H1 (cell line): ENCODE measurements around the gene BRPF1. TPM values are rescaled to one million over a fixed set of nuclear protein-coding genes. Genes with fewer than 3 reads are reported as not detected.

Experiments
- CTCF ChIA-PET: fragments of 300-600 bp; sonication (Branson Sonifier 250); formaldehyde crosslinking; loops from one replicate; lab custom pipeline; 2021; ENCODE audit not compliant: partially characterized antibody; lab: Charles Lee
- POLR2A ChIA-PET: fragments of 300-600 bp; sonication (Branson Sonifier 250); formaldehyde crosslinking; loops from one replicate; lab custom pipeline; 2021; ENCODE audit warnings: inconsistent platforms; ENCODE audit not compliant: partially characterized antibody; lab: Charles Lee
- DNase-seq, 2 experiments: peaks; one replicate each; pipeline versions ENCODE4 v3.0.0 to v3.0.0-alpha.2; 2010 to 2022; ENCODE audit warnings: low spot score in 2 of 2, low read depth in 1 of 2, mixed read lengths in 1 of 2
- FAIRE-seq: peaks from 2 replicates; lab custom pipeline; 2011; peaks lifted over from hg19 to GRCh38; lab: Jason Lieb, UNC
- H2AFZ ChIP-seq: 2 replicates; pipeline ENCODE4 v1.8.1; 2012; ENCODE audit warnings: low read length, inconsistent platforms
- H2AK5ac ChIP-seq: 2 replicates; pipeline ENCODE4 v1.6.1; 2013; ENCODE audit warnings: low read depth, low read length
- H2BK120ac ChIP-seq: replicated peaks from 2 replicates; pipeline ENCODE3; 2013; ENCODE audit warnings: low read depth, low read length, inconsistent platforms
- H2BK12ac ChIP-seq: 2 replicates; pipeline ENCODE4 v1.6.1; 2013; ENCODE audit warnings: low read depth, low read length
- H2BK15ac ChIP-seq: 2 replicates; pipeline ENCODE4 v1.6.1; 2013; ENCODE audit warnings: low read length
- H2BK20ac ChIP-seq: 2 replicates; pipeline ENCODE4 v1.6.1; 2013; ENCODE audit warnings: low read length
- H2BK5ac ChIP-seq: 2 replicates; pipeline ENCODE4 v1.6.1; 2013; ENCODE audit warnings: low read depth, low read length
- H3K14ac ChIP-seq: 2 replicates; pipeline ENCODE4 v1.6.1; 2013; ENCODE audit warnings: inconsistent platforms; ENCODE audit not compliant: insufficient read length
- H3K18ac ChIP-seq: 2 replicates; pipeline ENCODE4 v1.6.1; 2013; ENCODE audit warnings: low read length; ENCODE audit errors: extremely low read depth
- H3K23ac ChIP-seq: 2 replicates; pipeline ENCODE4 v1.6.1; 2013; ENCODE audit warnings: inconsistent platforms; ENCODE audit not compliant: insufficient read length
- H3K23me2 ChIP-seq: 2 replicates; pipeline ENCODE4 v1.6.1; 2013; ENCODE audit warnings: low read depth, low read length
- H3K27ac ChIP-seq: 2 replicates; pipeline ENCODE4 v1.6.1; 2011; ENCODE audit warnings: low read depth, low read length, inconsistent platforms
- H3K27me3 ChIP-seq, 4 experiments: replicated peaks in 1 of 4; 1 replicate in 1 of 4; 2 replicates in 3 of 4; pipeline versions ENCODE4 v1.6.1 to v1.8.1; 2011 to 2013; ENCODE audit warnings: low read length in 3 of 4, mild to moderate bottlenecking in 3 of 4, inconsistent platforms in 2 of 4, mixed read lengths in 2 of 4, moderate library complexity in 1 of 4; ENCODE audit not compliant: control insufficient read depth in 3 of 4, insufficient read depth in 3 of 4; ENCODE audit errors: extremely low read depth in 1 of 4
- H3K36me3 ChIP-seq, 4 experiments: 2 replicates each; pipeline versions ENCODE4 v1.6.1 to v1.8.1; 2011 to 2013; ENCODE audit warnings: mild to moderate bottlenecking in 4 of 4, low read length in 3 of 4, moderate library complexity in 2 of 4, control low read depth in 1 of 4, inconsistent platforms in 1 of 4; ENCODE audit not compliant: insufficient read depth in 4 of 4, control insufficient read depth in 2 of 4
- H3K4ac ChIP-seq: replicated peaks from 2 replicates; pipeline ENCODE3; 2013; ENCODE audit warnings: low read length, low read depth, mixed read lengths, inconsistent platforms; ENCODE audit not compliant: insufficient read length
- H3K4me1 ChIP-seq, 4 experiments: replicated peaks in 1 of 4; 1 replicate in 1 of 4; 2 replicates in 3 of 4; pipeline versions ENCODE4 v1.6.1 to v1.8.1; 2011 to 2013; ENCODE audit warnings: low read length in 3 of 4, inconsistent platforms in 2 of 4, mixed read lengths in 1 of 4; ENCODE audit not compliant: insufficient read depth in 4 of 4, control insufficient read depth in 3 of 4
- H3K4me2 ChIP-seq, 2 experiments: 2 replicates each; pipeline versions ENCODE4 v1.6.1 to v1.8.1; 2011 to 2013; ENCODE audit warnings: low read depth in 2 of 2, low read length in 2 of 2, control low read depth in 1 of 2, inconsistent platforms in 1 of 2, mild to moderate bottlenecking in 1 of 2; ENCODE audit not compliant: insufficient read depth in 1 of 2
- H3K4me3 ChIP-seq, 4 experiments: fragments of 200-600, 300-600 bp in 1 of 4; sonication (generic), shearing (Covaris generic), sonication (Bioruptor Twin) in 1 of 4; 2 replicates each; pipeline versions ENCODE4 v1.5.1 to v1.8.1; 2011 to 2016; ENCODE audit warnings: low read length in 4 of 4, low read depth in 3 of 4, control low read depth in 2 of 4, inconsistent platforms in 2 of 4, mild to moderate bottlenecking in 2 of 4, mixed read lengths in 1 of 4, moderate library complexity in 1 of 4; ENCODE audit not compliant: insufficient read depth in 2 of 4; ENCODE audit errors: extremely low read depth in 1 of 4
- H3K56ac ChIP-seq: replicated peaks from 2 replicates; pipeline ENCODE3; 2013; ENCODE audit warnings: low read depth, mild to moderate bottlenecking, mixed read lengths, low read length, inconsistent platforms; ENCODE audit not compliant: insufficient read length
- H3K79me1 ChIP-seq: 2 replicates; pipeline ENCODE4 v1.6.1; 2013; ENCODE audit warnings: low read depth, low read length, control low read depth
- H3K79me2 ChIP-seq, 2 experiments: 2 replicates each; pipeline versions ENCODE4 v1.6.1 to v1.8.1; 2012 to 2013; ENCODE audit warnings: low read length in 2 of 2, mild to moderate bottlenecking in 2 of 2, inconsistent platforms in 1 of 2; ENCODE audit not compliant: insufficient read depth in 2 of 2, control insufficient read depth in 1 of 2
- H3K9ac ChIP-seq, 4 experiments: replicated peaks in 1 of 4; 1 replicate in 1 of 4; 2 replicates in 3 of 4; pipeline versions ENCODE4 v1.6.1 to v1.8.1; 2011 to 2013; ENCODE audit warnings: low read depth in 3 of 4, low read length in 3 of 4, control low read depth in 2 of 4, mild to moderate bottlenecking in 2 of 4, moderate library complexity in 2 of 4, inconsistent platforms in 1 of 4; ENCODE audit errors: extremely low read depth in 1 of 4
- H3K9me3 ChIP-seq, 2 experiments: 2 replicates each; pipeline versions ENCODE4 v1.6.1 to v1.8.1; 2012 to 2013; ENCODE audit warnings: mild to moderate bottlenecking in 2 of 2, moderate library complexity in 2 of 2, control low read depth in 1 of 2, inconsistent platforms in 1 of 2, low read depth in 1 of 2, low read length in 1 of 2, mixed read lengths in 1 of 2; ENCODE audit not compliant: insufficient read depth in 2 of 2
- H4K20me1 ChIP-seq, 2 experiments: replicated peaks in 1 of 2; 2 replicates each; pipeline versions ENCODE3 to v1.8.1; 2011 to 2013; ENCODE audit warnings: inconsistent platforms in 2 of 2, low read length in 2 of 2, mild to moderate bottlenecking in 1 of 2; ENCODE audit not compliant: insufficient read depth in 2 of 2, control insufficient read depth in 1 of 2
- H4K5ac ChIP-seq: 2 replicates; pipeline ENCODE4 v1.6.1; 2013; ENCODE audit warnings: low read length, low read depth, mixed read lengths, inconsistent platforms; ENCODE audit not compliant: insufficient read length
- H4K8ac ChIP-seq: 2 replicates; pipeline ENCODE4 v1.8.0; 2013; ENCODE audit warnings: mild to moderate bottlenecking, moderate library complexity, low read length, inconsistent platforms; ENCODE audit not compliant: insufficient read depth; ENCODE audit errors: extremely low read depth
- H4K91ac ChIP-seq: replicated peaks from 2 replicates; pipeline ENCODE3; 2013; ENCODE audit warnings: low read length, mixed read lengths, inconsistent platforms; ENCODE audit not compliant: insufficient read length
- BRCA1 ChIP-seq: IDR thresholded peaks from 2 replicates; pipeline ENCODE4 v1.6.1; 2012; ENCODE audit warnings: low read depth, low read length, improper control_type of control experiment
- CREB1 ChIP-seq: IDR thresholded peaks from 2 replicates; pipeline ENCODE4 v1.6.1; 2012; ENCODE audit warnings: inconsistent platforms
- FOSL1 ChIP-seq: IDR thresholded peaks from 2 replicates; pipeline ENCODE4 v1.6.1; 2011; ENCODE audit warnings: mild to moderate bottlenecking, low read depth, low read length, moderate library complexity; ENCODE audit not compliant: insufficient read depth
- JUN ChIP-seq: IDR thresholded peaks from 2 replicates; pipeline ENCODE4 v1.6.1; 2011; ENCODE audit warnings: low read depth, mild to moderate bottlenecking, improper control_type of control experiment, low read length
- KDM5A ChIP-seq: fragments of 200-600 bp; IDR thresholded peaks from 2 replicates; pipeline ENCODE4 v1.7.1; 2012; ENCODE audit warnings: mild to moderate bottlenecking, low read length, inconsistent platforms, mixed read lengths
- NRF1 ChIP-seq: IDR thresholded peaks from 2 replicates; pipeline ENCODE4 v1.6.1; 2011; ENCODE audit warnings: mild to moderate bottlenecking, low read depth, low read length, improper control_type of control experiment
- POLR2AphosphoS5 ChIP-seq: IDR thresholded peaks from 2 replicates; pipeline ENCODE4 v1.6.1; 2011; ENCODE audit warnings: low read depth, low read length
- RAD21 ChIP-seq, 2 experiments: IDR thresholded peaks in 1 of 2; conservative IDR thresholded peaks in 1 of 2; 2 replicates each; pipeline ENCODE4 v1.6.1; 2011; ENCODE audit warnings: low read depth in 2 of 2, low read length in 2 of 2, improper control_type of control experiment in 1 of 2, inconsistent platforms in 1 of 2, mild to moderate bottlenecking in 1 of 2, moderate library complexity in 1 of 2
- TCF12 ChIP-seq: IDR thresholded peaks from 2 replicates; pipeline ENCODE4 v1.6.1; 2011; ENCODE audit warnings: low read depth, mild to moderate bottlenecking, low read length
- YY1 ChIP-seq: IDR thresholded peaks from 2 replicates; pipeline ENCODE4 v1.6.1; 2011; ENCODE audit warnings: low read depth, mild to moderate bottlenecking, low read length
- ZNF274 ChIP-seq: IDR thresholded peaks from 2 replicates; pipeline ENCODE4 v1.7.0; 2012; ENCODE audit warnings: low read length, borderline replicate concordance; ENCODE audit errors: extremely low read depth
- WGBS, 2 experiments: shearing (Covaris generic) in 1 of 2; methylation state at CpG; one replicate each; pipeline versions ENCODE4 v1.1.6 to v1.1.7; 2013 to 2015; ENCODE audit warnings: low lambda C conversion rate in 2 of 2, mixed read lengths in 2 of 2, inconsistent platforms in 1 of 2, low coverage in 1 of 2, missing lambda C conversion rate in 1 of 2; ENCODE audit not compliant: insufficient replicate concordance in 2 of 2, insufficient coverage in 1 of 2, insufficient read length in 1 of 2; ENCODE audit errors: extremely low coverage in 1 of 2, missing lambda C conversion rate in 1 of 2; 5-methylcytosine and 5-hydroxymethylcytosine counted together
- polyA plus RNA-seq, 7 experiments: library from polyadenylated mRNA; depleted of rRNA in 3 of 7; stranded (reverse) in 5 of 7; unstranded in 2 of 7; fragments of >200 nt in 5 of 7; fragments of 200-250 nt in 2 of 7; gene quantifications; 1 replicate in 5 of 7; 2 replicates in 1 of 7; 4 replicates in 1 of 7; pipeline versions ENCODE4 v1.2.1 to v1.2.3, GENCODE V29; 2011 to 2013; ENCODE audit warnings: missing spikeins in 2 of 7, mixed read lengths in 2 of 7
- total RNA-seq: library from RNA; stranded (reverse); fragmentation: NEBNext Ultra II Directional; extraction: Animal tissue kit (Norgen Biotek cat#: 25700); gene quantifications from 2 replicates; pipeline ENCODE4 v1.2.1, GENCODE V29; 2021

The BRPF1 gene
- total and polyA plus RNA-seq, 2 of the 8 experiments (the other 6 are each of a cell fraction or from before 2014, with no cell fraction given), result 11.3 to 21.7 TPM

DNA sequence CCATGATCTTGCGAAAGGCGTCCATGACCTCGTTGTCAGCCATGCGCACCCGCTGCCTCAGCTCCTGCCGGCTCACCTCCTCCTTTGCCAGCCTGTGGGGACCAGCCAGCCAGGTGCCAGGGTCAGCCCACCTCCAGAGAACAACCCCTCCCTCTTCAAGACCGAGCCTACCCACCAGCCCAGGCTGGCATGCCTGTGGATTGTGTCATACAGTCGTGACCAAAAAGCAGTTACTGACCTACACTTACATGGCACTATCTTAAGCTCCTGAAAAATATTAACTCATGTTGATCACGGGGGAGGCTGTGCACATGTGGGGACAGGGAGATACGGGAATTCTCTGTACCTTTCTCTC is 48.9 kb downstream of the BRPF1 start:
- no peak overlapping the region for H4K91ac ChIP-seq
- H3K27ac ChIP-seq, result no peak overlapping the region
- no peaks in the 10 kb centered on the region for H4K20me1 ChIP-seq
- H3K18ac ChIP-seq, result no peak overlapping the region
- no peak overlapping the region for H2AK5ac ChIP-seq
- DNase-seq (no peak), FAIRE-seq (no peak)
- H2BK20ac ChIP-seq, result no peak overlapping the region
- POLR2A ChIA-PET, result interaction anchor here (0.7 to 2.3 kb wide), 5 partner anchors 9 to 510 kb away, joined by 3 to 7 read pairs (median 3); no protein-coding TSS in a partner anchor
- no peak overlapping the region for H2BK15ac ChIP-seq
- H3K23ac ChIP-seq, result no peak overlapping the region
- H4K5ac ChIP-seq, result no peak overlapping the region
- no peak overlapping the region for H2BK5ac ChIP-seq
- no peak overlapping the region for H3K4me3 ChIP-seq
- no peak overlapping the region for H2BK120ac ChIP-seq
- H3K23me2 ChIP-seq, result no peaks in the 10 kb centered on the region; the same call in 1 of the 2 replicates
- peaks cover 4 to 31% (median 21%) of the 10 kb centered on the region in 4 experiments for H3K36me3 ChIP-seq
- CTCF ChIA-PET, result interaction anchor here (1.4 to 3.9 kb wide), 2 partner anchors 11 to 24 kb away, joined by 4 to 11 read pairs; no protein-coding TSS in a partner anchor
- H3K14ac ChIP-seq, result no peak overlapping the region
- H3K9me3 ChIP-seq, result no peaks in the 10 kb centered on the region
- H3K27me3 ChIP-seq, result peaks cover 0 to 3% (median 0%) of the 10 kb centered on the region in 4 experiments; a peak in 1 of 7 replicates
- no peak overlapping the region for H3K9ac ChIP-seq
- no peak overlapping the region for H2BK12ac ChIP-seq
- no peaks in the 10 kb centered on the region for H3K79me1 ChIP-seq
- H2AFZ ChIP-seq, result no peak overlapping the region
- no peaks in the 10 kb centered on the region for H3K79me2 ChIP-seq
- no peak overlapping the region for H3K56ac ChIP-seq
- no peak overlapping the region for H3K4me2 ChIP-seq
- no peak overlapping the region for H3K4ac ChIP-seq
- TF ChIP-seq JUN, result no peak
- TF ChIP-seq CREB1, result no peak
- TF ChIP-seq TCF12, result no peak
- TF ChIP-seq RAD21 (IDR thresholded peaks at IDR 0.05 in 1 of 2, conservative IDR thresholded peaks at IDR 0.05 in 1 of 2; ENCODE audit: low read depth in 2 of 2, low read length in 2 of 2), result no peak
- TF ChIP-seq YY1, result no peak
- TF ChIP-seq FOSL1, result no peak
- TF ChIP-seq ZNF274, result no peak
- no peak for TF ChIP-seq BRCA1
- no peak for TF ChIP-seq NRF1
- no peak for TF ChIP-seq POLR2AphosphoS5
- TF ChIP-seq KDM5A, result no peak
- H4K8ac ChIP-seq, result no peak overlapping the region
- WGBS, 2 experiments, result 95% methylated on average over 10 of the region's 10 CpGs; no CpG with 5 or more reads in 1 of the 2 experiments
- H3K4me1 ChIP-seq, result no peaks in the 10 kb centered on the region
